GM23248 (cell line): Measurements from ENCODE around the gene KCNRG. TPM values are rescaled to one million over a fixed set of nuclear protein-coding genes. Genes with fewer than 3 reads are reported as not detected.

Experiments
- DNase-seq: peaks from one replicate; pipeline ENCODE4 v3.0.0-alpha.2; 2015
- H2AFZ ChIP-seq: fragments of 200-600 bp; sonication (generic); 2 replicates; pipeline ENCODE4 v1.6.1; 2016; ENCODE audit warnings: antibody characterized with exemption
- H3F3A ChIP-seq: fragments of 200-600 bp; sonication (generic); 2 replicates; pipeline ENCODE4 v1.6.1; 2016; ENCODE audit warnings: mild to moderate bottlenecking, antibody characterized with exemption, mixed run types; ENCODE audit not compliant: insufficient read depth
- H3K27ac ChIP-seq: fragments of 200-600 bp; sonication (generic); 2 replicates; pipeline ENCODE4 v1.5.1; 2016; ENCODE audit warnings: mild to moderate bottlenecking
- H3K27me3 ChIP-seq: fragments of 200-600 bp; sonication (generic); replicated peaks from 2 replicates; pipeline ENCODE4 v1.6.1; 2016; ENCODE audit warnings: mild to moderate bottlenecking; ENCODE audit not compliant: insufficient read depth
- H3K36me3 ChIP-seq: fragments of 200-600 bp; sonication (generic); 2 replicates; pipeline ENCODE4 v1.6.1; 2016; ENCODE audit warnings: low read depth, mild to moderate bottlenecking
- H3K4me1 ChIP-seq: fragments of 200-600 bp; sonication (generic); 2 replicates; pipeline ENCODE4 v1.6.1; 2016; ENCODE audit warnings: mild to moderate bottlenecking; ENCODE audit not compliant: insufficient read depth
- H3K4me2 ChIP-seq: fragments of 200-600 bp; sonication (generic); one replicate; pipeline ENCODE4 v1.6.1; 2016; ENCODE audit warnings: mild to moderate bottlenecking; ENCODE audit not compliant: unreplicated experiment
- H3K4me3 ChIP-seq: fragments of 200-600 bp; sonication (generic); 2 replicates; pipeline ENCODE4 v1.5.1; 2016; ENCODE audit warnings: mild to moderate bottlenecking
- H3K79me2 ChIP-seq: fragments of 200-600 bp; sonication (generic); 2 replicates; pipeline ENCODE4 v1.6.1; 2016; ENCODE audit warnings: mild to moderate bottlenecking; ENCODE audit not compliant: insufficient read depth
- H3K9ac ChIP-seq: fragments of 200-600 bp; sonication (generic); 2 replicates; pipeline ENCODE4 v1.6.1; 2016; ENCODE audit warnings: mild to moderate bottlenecking
- H3K9me2 ChIP-seq: fragments of 200-600 bp; sonication (generic); 2 replicates; pipeline ENCODE4 v1.6.1; 2016; ENCODE audit warnings: mixed run types, mild to moderate bottlenecking, moderate library complexity; ENCODE audit not compliant: insufficient read depth
- H3K9me3 ChIP-seq: fragments of 200-600 bp; sonication (generic); one replicate; pipeline ENCODE4 v1.6.1; 2017; ENCODE audit warnings: low read depth
- H4K20me1 ChIP-seq: fragments of 200-600 bp; sonication (generic); 2 replicates; pipeline ENCODE4 v1.6.0; 2016; ENCODE audit not compliant: insufficient read depth
- EZH2 ChIP-seq: fragments of 200-600 bp; sonication (generic); IDR thresholded peaks from 2 replicates; pipeline ENCODE4 v1.6.1; 2018; ENCODE audit warnings: antibody characterized with exemption, mild to moderate bottlenecking; ENCODE audit not compliant: insufficient read depth, poor library complexity, severe bottlenecking
- EZH2phosphoT487 ChIP-seq: fragments of 200-600 bp; sonication (generic); IDR thresholded peaks from 2 replicates; pipeline ENCODE4 v1.6.1; 2018; ENCODE audit warnings: antibody characterized with exemption, moderate library complexity, mild to moderate bottlenecking, low read depth; ENCODE audit not compliant: insufficient read depth
- WGBS, 2 experiments: methylation state at CpG; one replicate each; pipeline ENCODE4 v1.1.6; 2015 to 2017; ENCODE audit warnings: low lambda C conversion rate in 2 of 2, low coverage in 1 of 2; ENCODE audit errors: missing lambda C conversion rate in 2 of 2; 5-methylcytosine and 5-hydroxymethylcytosine counted together
- in situ Hi-C: fragments of 300-500 bp; cut with MboI; formaldehyde crosslinking; loops from 2 replicates; pipeline ENCODE4 v1.15.0; 2020
- polyA plus RNA-seq: library from polyadenylated mRNA; unstranded; fragments of >200 nt; fragmentation: Nextera tagmentation; extraction: Ambion mirVana; gene quantifications from 2 replicates; pipeline ENCODE4 v1.2.1, GENCODE V29; 2016
- total RNA-seq: library from RNA; depleted of rRNA; stranded (reverse); fragments of >200 nt; shearing (Covaris generic); gene quantifications from 2 replicates; pipeline ENCODE4 v1.2.3, GENCODE V29; 2014

The KCNRG gene
- total and polyA plus RNA-seq, 2 experiments from 2014 or later: 0.15 to 0.97 TPM

DNA sequence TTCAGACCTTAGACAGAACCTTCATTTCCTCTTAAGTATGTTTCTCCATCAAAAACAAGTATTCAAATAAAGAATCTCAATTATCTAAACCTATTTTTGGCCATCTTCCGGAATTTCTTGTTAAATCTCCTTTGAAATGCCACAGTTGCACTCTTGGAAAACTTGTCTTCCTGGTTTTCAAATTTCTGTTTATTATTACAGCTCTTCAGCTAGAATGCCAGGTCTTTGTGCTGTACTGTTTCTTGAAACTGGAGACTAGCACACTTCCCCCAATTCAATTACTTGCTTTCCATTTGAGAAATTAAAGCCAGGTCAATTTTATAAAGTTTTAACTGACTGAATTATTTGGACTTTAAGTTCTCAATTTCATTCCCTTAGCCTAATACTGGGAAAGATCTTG lies 10.2 kb downstream of the KCNRG start:
- TF ChIP-seq EZH2phosphoT487: no peak
- no peak for TF ChIP-seq EZH2
- Histone ChIP-seq H3K27me3 (no peaks in the 10 kb centered on the region), H3K4me3 (no peak overlapping the region), H3K9me3 (no peaks in the 10 kb centered on the region), H2AFZ (no peak overlapping the region), H4K20me1 (no peaks in the 10 kb centered on the region), H3K4me1 (no peaks in the 10 kb centered on the region), H3K27ac (no peak overlapping the region), H3K79me2 (no peaks in the 10 kb centered on the region), H3K36me3 (peaks cover 6% of the 10 kb centered on the region), H3K9ac (no peak overlapping the region), H3F3A (peaks cover 14% of the 10 kb centered on the region; the same call in 1 of the 2 replicates), H3K9me2 (no peaks in the 10 kb centered on the region), H3K4me2 (no peak overlapping the region)
- in situ Hi-C loops: no loop called here
- DNase-seq: no peak
- 16 to 17% methylated on average over 1 of the region's 1 CpG for WGBS, 2 experiments

DNA sequence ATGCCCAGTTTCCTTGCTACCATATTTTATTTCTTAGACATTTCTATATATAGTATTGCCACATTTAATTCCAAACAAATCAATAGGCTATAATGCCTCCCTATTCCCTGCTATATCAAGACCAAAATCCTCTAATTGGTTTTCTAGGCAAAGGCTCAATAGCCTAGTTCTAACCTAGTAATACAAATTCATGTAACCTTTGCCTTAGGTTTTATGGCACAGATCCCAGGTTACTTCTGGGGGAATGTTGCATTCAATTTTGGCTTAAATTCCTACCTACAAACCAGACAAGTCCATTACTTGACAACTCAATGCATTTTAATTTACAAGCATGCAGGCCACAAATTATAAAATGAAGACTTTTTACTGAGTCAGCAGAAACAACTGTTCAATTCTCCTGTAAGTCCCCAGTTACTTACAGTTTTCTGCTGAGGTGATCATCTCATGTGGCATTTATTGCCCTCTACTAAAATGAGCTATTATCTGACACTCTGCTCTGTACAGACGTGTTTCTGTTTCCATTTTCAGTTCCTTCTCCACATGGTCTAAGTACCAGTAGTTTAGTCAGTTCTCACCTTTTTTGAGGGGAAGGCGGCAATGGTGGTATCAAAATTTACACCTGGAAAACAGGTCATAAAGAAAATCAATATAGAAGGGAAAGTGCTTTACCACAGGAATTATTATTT lies 11.7 kb downstream of the KCNRG start:
- no peaks in the 10 kb centered on the region for H3K79me2 ChIP-seq
- peaks cover 14% of the 10 kb centered on the region; the same call in 1 of the 2 replicates for H3F3A ChIP-seq
- H4K20me1 ChIP-seq: no peaks in the 10 kb centered on the region
- no peaks in the 10 kb centered on the region for H3K27me3 ChIP-seq
- H3K9me2 ChIP-seq: no peaks in the 10 kb centered on the region
- in situ Hi-C loops: no loop called here
- H3K4me1 ChIP-seq: no peaks in the 10 kb centered on the region
- 85 to 92% methylated on average over 2 of the region's 2 CpGs for WGBS, 2 experiments
- no peak overlapping the region for H3K27ac ChIP-seq
- H3K4me2 ChIP-seq: no peak overlapping the region
- H2AFZ ChIP-seq: no peak overlapping the region
- H3K4me3 ChIP-seq: no peak overlapping the region
- no peak overlapping the region for H3K9ac ChIP-seq
- no peak for DNase-seq
- no peak for TF ChIP-seq EZH2
- TF ChIP-seq EZH2phosphoT487: no peak
- peaks cover 3% of the 10 kb centered on the region for H3K36me3 ChIP-seq
- H3K9me3 ChIP-seq: no peaks in the 10 kb centered on the region

DNA sequence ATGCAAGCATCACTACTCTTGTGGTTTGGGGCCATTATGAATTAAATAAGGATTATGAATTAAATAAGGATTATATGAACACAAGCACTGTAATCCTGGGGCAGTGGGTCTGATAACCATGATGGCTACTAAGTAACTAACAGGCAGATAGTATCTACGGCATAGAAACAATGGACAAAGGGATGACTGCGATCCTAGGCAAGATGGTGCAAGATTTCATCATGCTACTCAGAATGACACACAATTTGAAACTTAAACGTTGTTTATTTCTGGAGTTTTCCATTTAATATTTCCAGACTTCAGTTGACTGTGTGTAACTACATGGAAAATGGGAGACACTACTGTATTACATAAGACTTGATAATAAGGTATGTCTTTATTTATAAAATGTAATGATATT lies 15.1 kb downstream of the KCNRG start:
- H3K27ac ChIP-seq: no peak overlapping the region
- H3K36me3 ChIP-seq: no peaks in the 10 kb centered on the region; the same call in 1 of the 2 replicates
- H3K4me2 ChIP-seq: no peak overlapping the region
- no peak overlapping the region for H3K9ac ChIP-seq
- no peaks in the 10 kb centered on the region for H3K9me2 ChIP-seq
- no peaks in the 10 kb centered on the region for H4K20me1 ChIP-seq
- H3K79me2 ChIP-seq: no peaks in the 10 kb centered on the region
- no peak overlapping the region for H2AFZ ChIP-seq
- H3F3A ChIP-seq: peaks cover 3% of the 10 kb centered on the region; the same call in 1 of the 2 replicates
- H3K27me3 ChIP-seq: no peaks in the 10 kb centered on the region
- no peaks in the 10 kb centered on the region for H3K9me3 ChIP-seq
- DNase-seq: peak; percentile 3
- no peak for TF ChIP-seq EZH2phosphoT487
- no peak for TF ChIP-seq EZH2
- no peak overlapping the region for H3K4me3 ChIP-seq
- in situ Hi-C loops: no loop called here
- 96 to 100% methylated on average over 3 of the region's 3 CpGs for WGBS, 2 experiments
- H3K4me1 ChIP-seq: peaks cover 8% of the 10 kb centered on the region; the same call in 1 of the 2 replicates

DNA sequence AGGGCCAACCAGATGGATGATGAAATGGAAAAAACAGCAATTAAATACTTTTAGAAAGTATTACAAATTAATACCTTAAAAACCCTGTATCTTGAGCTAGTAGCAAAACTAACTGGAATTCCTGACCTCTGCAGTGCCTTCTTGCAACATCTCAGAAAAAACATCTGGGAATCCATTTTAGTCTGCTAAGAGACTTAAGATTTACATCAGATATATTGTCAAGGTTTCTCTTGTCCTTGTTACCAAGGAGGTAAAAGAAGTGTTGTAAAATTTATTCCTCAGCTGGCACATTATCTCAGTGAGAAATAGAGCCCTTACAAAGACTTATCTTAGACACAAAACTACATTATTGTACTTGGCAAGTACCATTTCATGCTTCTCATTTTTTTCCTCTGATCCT lies 18.5 kb downstream of the KCNRG start:
- H3K79me2 ChIP-seq: no peaks in the 10 kb centered on the region
- DNase-seq: peak; percentile 33
- no peaks in the 10 kb centered on the region for H4K20me1 ChIP-seq
- H3K27ac ChIP-seq: no peak overlapping the region
- no peaks in the 10 kb centered on the region for H3K9me2 ChIP-seq
- H3K4me2 ChIP-seq: no peak overlapping the region
- no peaks in the 10 kb centered on the region for H3K36me3 ChIP-seq
- H3K4me1 ChIP-seq: peaks cover 8% of the 10 kb centered on the region; the same call in 1 of the 2 replicates
- H3K9me3 ChIP-seq: no peaks in the 10 kb centered on the region
- H3K4me3 ChIP-seq: no peak overlapping the region
- no peak overlapping the region for H3K9ac ChIP-seq
- 0 out of 2 replicates have a peak overlapping the region, but pooled peaks have one; percentile 4 for H2AFZ ChIP-seq
- TF ChIP-seq EZH2phosphoT487: no peak
- no peak for TF ChIP-seq EZH2
- H3F3A ChIP-seq: no peaks in the 10 kb centered on the region; the same call in none of the 2 replicates
- no peaks in the 10 kb centered on the region for H3K27me3 ChIP-seq
- in situ Hi-C loops: no loop called here

DNA sequence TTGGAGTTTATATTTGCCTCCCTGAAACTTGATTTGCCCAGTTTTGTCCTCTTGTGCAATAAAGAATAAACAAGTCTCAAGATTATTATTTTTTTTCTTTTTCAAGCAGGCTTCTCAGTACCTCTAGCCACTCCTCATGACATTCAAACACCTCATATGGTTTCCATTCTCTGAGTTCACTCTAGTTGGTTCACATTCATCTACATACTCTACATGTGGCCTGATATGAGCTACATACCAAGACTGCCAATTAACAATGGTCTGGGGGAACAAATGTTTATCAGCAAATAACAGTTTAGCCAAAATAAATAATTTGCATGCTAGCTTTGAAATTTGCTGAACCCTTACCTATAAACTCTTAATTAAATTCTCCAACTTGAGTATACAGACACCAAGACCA lies 22.5 kb downstream of the KCNRG start:
- no peak overlapping the region for H2AFZ ChIP-seq
- in situ Hi-C loops: no loop called here
- TF ChIP-seq EZH2phosphoT487: no peak
- no peak for TF ChIP-seq EZH2

More for the DNA sequence above, 22.5 kb downstream of the KCNRG start:
- no peaks in the 10 kb centered on the region for H3K36me3 ChIP-seq
- peaks cover 8% of the 10 kb centered on the region; the same call in 1 of the 2 replicates for H3K4me1 ChIP-seq
- no peak overlapping the region for H3K9ac ChIP-seq
- H3K79me2 ChIP-seq: no peaks in the 10 kb centered on the region
- DNase-seq: no peak
- no peaks in the 10 kb centered on the region for H3K27me3 ChIP-seq
- H3F3A ChIP-seq: no peaks in the 10 kb centered on the region; the same call in none of the 2 replicates
- no peak overlapping the region for H3K4me3 ChIP-seq
- H3K27ac ChIP-seq: no peak overlapping the region
- no peak overlapping the region for H3K4me2 ChIP-seq
- H3K9me3 ChIP-seq: no peaks in the 10 kb centered on the region
- no peaks in the 10 kb centered on the region for H4K20me1 ChIP-seq
- H3K9me2 ChIP-seq: no peaks in the 10 kb centered on the region
